GM12891 (cell line): ENCODE results near the gene CAPZA1.

Experiments used
- DNase-seq: peaks from one replicate; pipeline ENCODE4 v3.0.0; 2011; ENCODE audit warnings: low spot score; ENCODE audit not compliant: insufficient read length
- FAIRE-seq: peaks from 2 replicates; lab custom pipeline; 2011; peaks lifted over from hg19 to GRCh38; lab: Jason Lieb, UNC
- PAX5 ChIP-seq: IDR thresholded peaks from 2 replicates; pipeline ENCODE4 v1.6.1; 2011; ENCODE audit warnings: low read length, moderate library complexity, mild to moderate bottlenecking; ENCODE audit not compliant: insufficient read depth, severe bottlenecking
- POLR2A ChIP-seq: IDR thresholded peaks from 2 replicates; pipeline ENCODE4 v1.6.1; 2011; ENCODE audit warnings: low read depth, low read length, control low read depth
- POLR2AphosphoS5 ChIP-seq: IDR thresholded peaks from 2 replicates; pipeline ENCODE4 v1.6.1; 2011; ENCODE audit warnings: low read depth, low read length, control low read depth
- POU2F2 ChIP-seq: IDR thresholded peaks from 2 replicates; pipeline ENCODE4 v1.6.1; 2011; ENCODE audit warnings: low read depth, mild to moderate bottlenecking, control low read depth, low read length, moderate library complexity
- SPI1 ChIP-seq: IDR thresholded peaks from 2 replicates; pipeline ENCODE4 v1.6.1; 2011; ENCODE audit warnings: low read depth, low read length, control low read depth
- TAF1 ChIP-seq: IDR thresholded peaks from 2 replicates; pipeline ENCODE4 v1.6.1; 2011; ENCODE audit warnings: low read depth, low read length, control low read depth

CAPZA1 gene

DNA sequence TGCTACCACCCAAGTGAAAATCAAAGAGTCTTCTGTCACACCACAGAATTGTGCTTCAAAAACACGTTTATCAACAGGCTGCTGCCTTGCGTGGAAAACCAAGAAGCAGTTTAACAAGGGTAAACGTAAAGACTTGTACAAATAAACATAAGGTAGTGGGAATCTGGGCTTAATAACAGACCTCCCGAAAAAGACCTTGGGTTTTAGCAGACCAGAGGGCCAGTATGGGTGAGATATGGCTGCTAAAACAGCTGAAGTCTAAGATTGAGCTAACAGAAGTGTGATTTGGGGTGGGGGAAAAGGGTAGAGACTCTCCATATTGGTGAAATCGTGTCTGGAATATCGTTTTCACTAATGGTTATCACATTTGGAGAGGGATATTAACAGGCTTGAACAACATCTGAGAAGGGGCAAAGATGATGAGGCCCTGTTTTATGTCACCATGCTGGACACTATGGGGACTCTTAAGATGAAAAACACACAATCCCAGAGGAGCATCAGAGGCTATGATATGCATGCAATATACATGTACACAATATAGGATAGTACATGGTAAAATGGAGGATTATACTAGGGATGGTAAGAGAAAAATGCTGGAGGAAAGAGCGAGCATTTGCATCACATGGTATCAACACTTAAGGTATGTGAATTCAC is 56.2 kb downstream of the CAPZA1 start:
- TF ChIP-seq SPI1, result no peak
- TF ChIP-seq POLR2A, result no peak
- no peak for TF ChIP-seq POU2F2
- no peak for TF ChIP-seq PAX5
- TF ChIP-seq POLR2AphosphoS5, result no peak

DNA sequence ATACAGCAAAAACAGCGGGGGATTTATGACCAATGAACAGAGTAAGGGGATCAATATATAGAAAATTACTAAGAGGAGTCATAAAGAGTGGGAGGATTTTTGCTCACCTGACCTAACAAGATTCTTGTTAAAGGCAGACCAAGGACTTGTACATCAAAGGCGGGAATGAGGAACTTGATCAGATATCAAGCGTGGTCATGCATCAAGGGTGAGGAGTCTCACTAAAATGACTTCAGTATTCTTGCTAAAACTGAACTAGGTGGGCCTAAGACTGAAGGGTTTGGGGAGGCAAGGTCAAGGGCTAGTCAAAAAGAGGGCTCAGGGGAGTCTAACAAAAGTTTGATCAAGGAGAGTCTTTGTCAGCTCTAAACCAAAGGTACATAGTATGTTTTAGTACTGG is 56.9 kb downstream of the CAPZA1 start:
- FAIRE-seq (no peak), DNase-seq (no peak)
- TF ChIP-seq PAX5 (no peak), TAF1 (no peak), SPI1 (no peak), POLR2AphosphoS5 (no peak), POLR2A (no peak), POU2F2 (no peak)

More for the DNA sequence above, 56.2 kb downstream of the CAPZA1 start:
- FAIRE-seq (no peak), DNase-seq (no peak)

DNA sequence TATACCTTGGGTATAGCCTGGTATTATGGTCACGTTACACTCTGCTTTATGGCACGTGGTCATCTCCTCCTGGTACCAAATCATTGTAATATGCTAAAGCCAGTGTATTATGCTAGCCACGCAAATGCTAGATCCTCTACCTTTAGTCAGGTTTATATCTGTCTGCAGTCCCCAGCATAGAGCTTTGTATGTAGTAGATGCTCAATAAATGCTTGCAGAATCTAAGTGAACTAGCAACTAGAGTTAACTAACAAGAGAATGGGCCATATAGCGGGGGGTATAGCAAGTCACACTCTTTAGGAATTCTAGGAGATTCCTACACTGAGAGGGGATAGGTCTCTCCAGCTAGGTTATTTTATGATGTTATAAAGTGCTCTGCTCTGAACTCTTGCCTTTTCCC is 57.9 kb downstream of the CAPZA1 start:
- DNase-seq (no peak), FAIRE-seq (no peak)
- no peak for TF ChIP-seq POLR2A
- TF ChIP-seq POU2F2, result no peak
- TF ChIP-seq POLR2AphosphoS5, result no peak
- no peak for TF ChIP-seq PAX5
- TF ChIP-seq SPI1, result no peak

DNA sequence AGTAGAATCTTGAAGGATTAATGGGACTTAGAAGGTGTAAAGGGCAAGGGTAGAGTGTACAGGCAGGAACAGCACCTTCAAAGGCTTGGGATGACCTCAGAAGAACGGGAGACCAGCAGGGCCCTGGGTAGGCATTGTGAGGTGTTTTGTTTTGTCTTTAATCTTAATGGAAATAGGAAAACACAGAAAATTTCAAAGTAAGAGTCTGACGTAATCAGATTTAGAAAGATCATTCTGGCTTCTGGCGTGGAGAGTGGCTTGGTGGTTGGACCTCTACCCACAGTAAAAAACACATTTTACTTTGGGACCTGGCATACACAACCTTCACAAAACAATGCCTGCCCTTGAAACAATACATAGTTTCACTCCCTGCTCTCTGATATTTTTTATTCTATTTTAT is 59.0 kb downstream of the CAPZA1 start:
- TF ChIP-seq POLR2A (no peak), TAF1 (no peak), POU2F2 (no peak), SPI1 (no peak), POLR2AphosphoS5 (no peak)
- DNase-seq (no peak), FAIRE-seq (no peak)

DNA sequence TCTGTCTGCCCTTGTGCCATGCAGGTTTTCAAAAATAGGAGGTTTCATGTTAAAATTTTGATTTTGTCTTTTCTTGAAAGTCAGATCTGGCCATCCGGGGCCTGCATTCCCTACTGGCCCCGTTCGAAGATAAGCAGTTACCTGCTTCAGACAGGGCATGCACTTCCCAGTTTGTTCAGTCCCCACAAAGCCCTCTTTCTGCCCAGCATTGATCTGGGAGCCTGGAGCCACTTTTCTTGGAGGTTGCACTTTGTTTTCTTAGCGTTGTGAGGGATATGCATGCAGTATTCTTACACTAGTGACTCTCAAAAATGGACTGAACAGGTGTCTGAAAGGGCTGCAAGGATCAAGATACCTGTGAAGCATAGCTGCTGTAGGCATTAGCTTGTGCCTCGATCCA is 66.3 kb downstream of the CAPZA1 start:
- no peak for DNase-seq
- no peak for FAIRE-seq
- TF ChIP-seq POLR2A, result no peak
- no peak for TF ChIP-seq TAF1
- no peak for TF ChIP-seq PAX5
- no peak for TF ChIP-seq POLR2AphosphoS5
- TF ChIP-seq POU2F2, result no peak
- TF ChIP-seq SPI1, result no peak

DNA sequence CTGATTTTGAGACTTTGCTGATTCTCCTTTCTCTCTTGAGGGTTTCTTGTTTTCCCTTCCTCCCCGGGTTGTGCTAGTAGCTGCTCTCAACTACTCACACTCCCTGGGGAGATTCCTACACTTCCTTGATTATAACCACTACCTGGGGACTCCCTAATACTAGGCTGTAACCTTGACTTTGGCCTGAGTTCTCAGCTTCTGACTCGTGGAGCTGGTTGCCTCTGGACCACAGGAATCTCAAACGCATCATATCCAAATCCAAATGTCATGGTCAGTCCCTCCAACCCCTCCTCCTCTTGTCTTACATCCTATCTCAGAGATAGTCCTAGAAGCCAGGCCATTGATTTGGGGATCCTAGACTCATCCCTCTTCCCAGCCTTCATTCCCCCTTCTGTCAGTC is 66.8 kb downstream of the CAPZA1 start:
- no peak for DNase-seq
- no peak for TF ChIP-seq SPI1
- TF ChIP-seq POLR2A, result no peak
- TF ChIP-seq PAX5, result no peak
- no peak for TF ChIP-seq POLR2AphosphoS5
- no peak for TF ChIP-seq TAF1
- no peak for TF ChIP-seq POU2F2
- no peak for FAIRE-seq

DNA sequence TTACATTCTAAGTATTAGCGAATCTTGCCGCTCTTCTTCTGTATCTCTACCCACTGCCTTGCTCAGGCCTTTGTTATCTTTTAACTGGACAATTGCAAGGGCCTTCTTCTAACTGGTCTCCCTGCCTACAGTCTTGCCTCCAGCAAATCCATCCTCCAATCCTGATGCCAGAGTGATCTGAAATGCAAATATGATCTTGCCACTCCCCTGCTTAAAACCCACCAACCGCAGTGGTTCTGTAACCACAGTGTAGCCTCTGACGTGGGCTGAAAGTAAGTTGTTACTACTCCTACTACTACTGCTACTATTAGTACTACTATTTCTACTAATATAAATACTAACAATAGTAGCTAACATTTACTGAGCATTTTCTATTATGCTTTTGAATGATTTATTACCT is 67.2 kb downstream of the CAPZA1 start:
- no peak for TF ChIP-seq PAX5
- no peak for TF ChIP-seq SPI1
- TF ChIP-seq POU2F2, result no peak
- TF ChIP-seq TAF1, result no peak
- no peak for TF ChIP-seq POLR2A
- TF ChIP-seq POLR2AphosphoS5, result no peak
- DNase-seq (no peak), FAIRE-seq (no peak)

DNA sequence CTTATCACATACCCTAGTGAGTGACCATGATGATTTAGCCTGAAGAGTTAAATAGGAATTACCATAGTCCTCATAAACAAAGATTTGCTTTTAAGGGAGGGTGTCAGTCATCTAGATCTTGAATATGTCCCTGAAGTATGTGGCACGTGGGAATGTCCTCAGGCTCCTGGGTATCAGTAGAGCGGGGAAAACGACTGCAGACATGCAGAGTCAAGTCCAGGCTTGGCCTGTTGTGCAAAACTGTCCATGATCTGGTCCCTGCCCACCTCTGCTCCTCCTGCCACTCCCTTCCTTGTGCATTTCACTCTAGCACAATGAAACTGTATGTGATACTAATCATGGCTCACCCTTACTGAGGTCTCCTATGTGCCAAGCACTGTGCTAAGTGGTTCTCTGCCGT is 67.7 kb downstream of the CAPZA1 start:
- FAIRE-seq (no peak), DNase-seq (no peak)
- TF ChIP-seq POLR2A, result no peak
- no peak for TF ChIP-seq SPI1
- no peak for TF ChIP-seq TAF1
- TF ChIP-seq POU2F2, result no peak
- TF ChIP-seq POLR2AphosphoS5, result no peak
- TF ChIP-seq PAX5, result no peak

DNA sequence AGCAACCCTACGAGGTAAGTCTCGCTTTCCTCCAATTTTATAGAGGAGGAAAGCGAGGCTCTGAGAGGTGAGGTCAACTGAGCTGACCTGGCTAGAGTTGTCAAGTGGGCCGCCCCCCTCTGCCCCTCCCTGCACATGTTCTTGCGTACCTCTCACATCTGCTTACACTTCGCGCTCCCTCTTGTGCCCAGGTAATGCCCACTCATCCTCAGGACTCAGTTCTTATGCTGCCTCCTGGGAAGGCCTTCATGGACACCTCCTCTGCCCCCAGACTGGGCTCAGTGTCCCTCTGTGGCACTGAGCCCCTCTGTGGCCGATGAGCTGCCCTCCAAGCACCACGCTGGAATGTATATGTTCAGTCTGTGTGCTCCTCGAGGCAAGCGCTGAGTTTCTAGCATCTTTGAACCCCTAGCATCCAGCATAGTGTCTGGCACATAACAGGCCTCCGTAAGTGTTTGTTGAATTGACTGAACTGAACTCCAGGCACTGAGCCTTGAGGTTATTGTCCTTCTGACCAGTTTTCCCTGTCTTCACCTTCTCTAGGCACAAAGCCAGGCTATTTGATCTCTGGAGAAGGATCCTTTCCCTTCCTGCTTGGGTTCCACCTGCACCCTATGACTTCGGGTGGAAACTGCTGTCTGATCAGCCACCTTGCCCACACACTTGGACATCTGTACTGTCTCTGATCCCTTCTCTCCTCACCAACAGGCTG is 68.3 kb downstream of the CAPZA1 start:
- DNase-seq (no peak), FAIRE-seq (no peak)
- TF ChIP-seq PAX5, result no peak
- TF ChIP-seq POU2F2, result no peak
- TF ChIP-seq POLR2A, result no peak
- no peak for TF ChIP-seq POLR2AphosphoS5
- TF ChIP-seq SPI1, result no peak
- no peak for TF ChIP-seq TAF1
